Measurements from ENCODE around the gene POLR1A. TPM values are rescaled to one million over a fixed set of nuclear protein-coding genes. Genes with fewer than 3 reads are reported as not detected.
A peak's percentile ranks its signal among the peaks of the same experiment; 100 is the strongest.

POLR1A gene
- polyA plus RNA-seq, 2 of the 4 experiments (the other 2 are of a cell fraction): 22.8 to 55.7 TPM

GRCh38 chr2:86150502-86150901, 44.8 kb upstream of the POLR1A start:
- no peak overlapping the region for H3K27ac ChIP-seq
- DNase-seq (ENCODE audit: low read depth in 1 of 2, low spot score in 1 of 2) (no peak), ATAC-seq (peak in 1 of 2 experiments; percentile 11; a peak in 2 of 6 replicates), FAIRE-seq (no peak)
- no peak for TF ChIP-seq CTCF (IDR thresholded peaks at IDR 0.05)
- peak; percentile 61 for TF ChIP-seq REST (IDR thresholded peaks at IDR 0.05)
- H3K4me3 ChIP-seq: no peak overlapping the region
- no peak overlapping the region for H3K4me2 ChIP-seq
- WGBS (ENCODE audit: missing lambda C conversion rate): 84% methylated on average over 2 of the region's 2 CpGs
- POLR2A ChIA-PET: interaction anchor here (0.7 to 0.8 kb wide), 2 partner anchors 261 to 291 kb away, joined by 4 to 5 read pairs; partner anchors contain the start of genes KDM3A and ST3GAL5
- CTCF ChIA-PET: interaction anchor here (1.8 to 2.0 kb wide), 2 partner anchors 323 to 337 kb away, joined by 4 to 7 read pairs; no protein-coding TSS in a partner anchor
- H3K4me1 ChIP-seq: no peaks in the 10 kb centered on the region
- H3K9me3 ChIP-seq: no peaks in the 10 kb centered on the region

- Histone ChIP-seq H3K9me3 (no peaks in the 10 kb centered on the region), H3K4me1 (no peaks in the 10 kb centered on the region), H3K27ac (no peak overlapping the region), H3K4me2 (no peak overlapping the region), H3K4me3 (no peak overlapping the region)
- ChIA-PET POLR2A (no interaction called here), CTCF (interaction anchor here (0.6 to 1.8 kb wide), 4 partner anchors 9 to 320 kb away, joined by 3 to 5 read pairs (median 4); no protein-coding TSS in a partner anchor)
- DNase-seq (ENCODE audit: low read depth in 1 of 2, low spot score in 1 of 2) (no peak), ATAC-seq (no peak), FAIRE-seq (no peak)
- 89% methylated on average over 2 of the region's 2 CpGs for WGBS (ENCODE audit: missing lambda C conversion rate)
- TF ChIP-seq HMGXB4 (CRISPR knock-in tag; IDR thresholded peaks at IDR 0.05; ENCODE audit: borderline replicate concordance): no peak
- no peak for TF ChIP-seq EP300 (IDR thresholded peaks at IDR 0.05)
- no peak for TF ChIP-seq POLR2A (IDR thresholded peaks at IDR 0.05; ENCODE audit: low read length)
- TF ChIP-seq CBX8 (IDR thresholded peaks at IDR 0.05): no peak
- TF ChIP-seq HOXA7 (CRISPR knock-in tag; IDR thresholded peaks at IDR 0.05): no peak
- TF ChIP-seq JUN (IDR thresholded peaks at IDR 0.05): no peak
- TF ChIP-seq ESRRA (IDR thresholded peaks at IDR 0.05; ENCODE audit: borderline replicate concordance, low read length): no peak
- TF ChIP-seq E2F6 (IDR thresholded peaks at IDR 0.05; ENCODE audit: borderline replicate concordance, low read depth): no peak
- no peak for TF ChIP-seq RARB (CRISPR knock-in tag; IDR thresholded peaks at IDR 0.05)
- TF ChIP-seq HES2 (IDR thresholded peaks at IDR 0.05): no peak
- TF ChIP-seq SMC3 (IDR thresholded peaks at IDR 0.05): no peak
These were observed 42.1 kb upstream of the POLR1A start for GRCh38 chr2:86147793-86148192.

Data from A549 (cell line).